GM18870 (cell line): Measurements from ENCODE around the gene CR1L.
"Not testable (repeated sequence)": the region's sequence is repeated elsewhere in the genome, so short reads cannot be mapped to it uniquely, and the experiment has no call there.

Source experiments
- ATAC-seq: cut with Tn5 transposase; IDR thresholded peaks from one replicate; pipeline ENCODE4 v1.9.1; 2021; ENCODE audit warnings: moderate library complexity; ENCODE audit not compliant: unreplicated experiment

Gene CR1L

DNA sequence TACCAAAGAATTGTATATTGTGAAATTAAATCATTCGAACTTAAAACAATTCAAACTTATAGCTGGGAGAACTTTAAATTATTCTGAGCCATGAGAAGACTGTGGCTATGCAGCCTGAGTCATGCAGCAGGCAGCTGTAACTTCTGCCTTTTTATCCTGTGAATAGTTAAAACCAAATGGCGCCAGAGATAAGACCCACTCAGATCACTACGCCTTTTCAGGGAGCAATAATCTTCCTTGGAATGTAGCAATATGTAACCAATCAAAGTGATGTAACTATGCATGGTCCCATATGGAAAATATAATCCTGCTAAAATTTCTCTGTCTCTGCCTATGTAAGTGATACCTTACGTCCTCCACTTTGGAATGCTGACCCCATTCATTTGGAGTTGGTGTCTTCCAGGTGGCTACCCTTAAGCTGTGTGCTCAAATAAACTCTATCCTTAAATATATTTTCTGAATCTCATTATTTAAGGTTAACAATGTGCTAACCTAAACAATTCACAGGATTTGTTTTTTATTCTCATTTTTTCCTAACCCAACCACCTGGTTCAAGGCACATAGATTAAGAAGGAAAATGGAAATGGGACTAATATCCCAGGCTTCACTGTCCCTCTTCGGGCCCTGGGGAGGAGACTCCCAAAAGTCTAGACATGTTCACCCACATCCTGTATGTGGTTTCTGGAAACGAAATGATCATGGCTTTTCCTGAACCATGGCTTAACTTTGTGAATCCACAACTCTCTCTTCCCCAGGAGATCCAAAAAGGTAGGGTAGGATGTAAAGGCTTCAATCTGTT lies 35.9 kb downstream of the CR1L start:
- not testable (repeated sequence) for ATAC-seq

DNA sequence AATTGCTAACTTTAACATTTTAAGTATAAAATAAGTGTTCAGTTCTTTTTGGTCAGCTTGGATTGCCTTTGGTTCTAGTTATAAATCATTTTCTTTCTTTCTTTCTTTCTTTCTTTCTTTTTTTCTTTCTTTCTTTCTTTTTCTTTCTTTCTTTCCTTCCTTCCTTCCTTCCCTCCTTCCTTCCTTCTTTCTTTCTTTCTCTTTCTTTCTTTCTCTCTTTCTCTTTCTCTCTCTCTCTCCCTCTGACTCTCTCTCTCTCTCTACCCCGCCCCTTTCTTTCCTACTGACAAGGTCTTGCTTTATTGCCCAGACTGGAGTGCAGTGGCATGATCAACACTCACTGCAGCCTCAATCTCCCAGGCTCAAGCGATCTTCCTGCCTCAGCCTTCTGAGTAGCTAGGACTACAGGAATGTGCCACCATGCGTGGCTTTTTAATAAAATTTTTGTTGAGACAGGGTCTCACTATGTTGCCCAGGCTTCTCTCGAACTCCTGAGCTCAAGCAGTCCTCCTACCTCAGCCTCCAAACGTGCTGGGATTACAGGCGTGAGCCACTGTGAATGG lies 38.0 kb downstream of the CR1L start:
- ATAC-seq: not testable (repeated sequence)

DNA sequence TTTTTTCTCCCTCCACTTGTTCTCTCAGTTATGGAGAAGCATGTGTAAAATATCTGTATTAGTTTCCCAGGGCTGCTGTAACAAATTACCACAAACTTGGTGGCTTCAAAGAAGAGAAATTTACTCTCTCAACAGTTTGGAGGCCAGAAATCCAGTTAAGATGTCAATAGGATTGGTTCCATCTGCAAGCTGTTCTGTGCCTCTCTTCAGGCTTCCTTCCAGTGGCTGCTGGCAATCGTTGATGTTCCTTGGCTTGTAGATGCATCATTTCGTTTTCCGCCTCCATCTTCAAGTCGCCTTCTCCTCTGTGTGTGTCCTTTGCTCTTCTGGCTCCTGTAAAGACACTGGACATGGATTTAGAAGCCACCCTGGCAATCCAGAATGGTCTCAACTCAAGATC lies 45.6 kb downstream of the CR1L start:
- ATAC-seq: not testable (repeated sequence)

DNA sequence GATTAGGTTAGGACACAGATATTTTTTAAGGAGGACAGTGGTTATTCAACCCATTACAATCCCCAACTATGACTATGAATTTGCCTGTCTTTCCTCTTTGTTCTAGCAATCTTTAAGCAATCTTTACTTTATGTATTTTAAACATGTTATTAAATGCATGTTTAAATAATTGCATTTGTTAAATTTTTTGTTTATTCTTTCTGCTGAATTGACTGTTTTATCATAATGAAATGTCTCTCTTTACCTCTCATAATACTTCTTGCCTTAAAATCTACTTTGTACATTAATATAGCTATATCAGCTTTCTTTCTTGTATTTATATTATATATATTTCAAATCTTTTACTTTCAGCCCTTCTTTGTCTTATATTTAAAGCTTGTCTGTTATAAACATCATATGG lies 46.1 kb downstream of the CR1L start:
- no peak for ATAC-seq

DNA sequence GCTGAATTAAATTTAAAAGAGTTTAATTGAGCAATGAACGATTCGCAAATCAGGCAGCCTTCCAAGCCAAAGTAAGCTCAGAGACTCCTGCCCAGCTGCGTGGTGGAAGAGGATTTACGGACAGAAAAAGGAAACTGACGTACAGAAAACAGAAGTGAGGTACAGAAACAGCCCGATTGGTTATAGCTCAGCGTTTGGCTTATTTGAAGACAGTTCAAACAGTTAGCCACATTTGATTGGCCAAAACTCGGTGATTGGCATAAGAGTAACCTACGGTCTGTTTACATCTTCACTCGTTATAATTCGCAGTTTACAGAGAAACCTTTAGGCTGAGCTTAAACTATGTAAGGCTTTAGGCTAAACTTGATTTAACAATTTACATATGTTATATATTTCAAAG lies 46.9 kb downstream of the CR1L start:
- ATAC-seq: no peak

DNA sequence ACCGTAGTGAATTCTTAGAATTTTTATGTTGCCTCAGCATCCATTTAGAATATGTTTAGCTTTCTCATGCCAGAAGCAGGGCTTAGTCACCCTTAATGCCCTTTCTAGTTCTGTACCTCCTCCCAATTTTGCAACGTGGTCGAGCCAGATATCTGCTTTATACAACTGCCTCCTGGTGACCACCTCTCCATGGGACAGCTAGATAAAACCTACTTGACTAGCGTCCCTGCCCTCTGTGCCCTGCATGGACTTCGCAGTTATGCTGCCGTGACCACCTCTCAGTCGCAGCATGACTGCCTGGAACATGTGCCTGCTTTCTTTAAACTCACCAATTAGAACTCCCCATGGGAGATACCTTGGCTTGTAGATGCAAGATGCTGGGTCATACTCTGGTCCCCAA lies 47.4 kb downstream of the CR1L start:
- not testable (repeated sequence) for ATAC-seq

DNA sequence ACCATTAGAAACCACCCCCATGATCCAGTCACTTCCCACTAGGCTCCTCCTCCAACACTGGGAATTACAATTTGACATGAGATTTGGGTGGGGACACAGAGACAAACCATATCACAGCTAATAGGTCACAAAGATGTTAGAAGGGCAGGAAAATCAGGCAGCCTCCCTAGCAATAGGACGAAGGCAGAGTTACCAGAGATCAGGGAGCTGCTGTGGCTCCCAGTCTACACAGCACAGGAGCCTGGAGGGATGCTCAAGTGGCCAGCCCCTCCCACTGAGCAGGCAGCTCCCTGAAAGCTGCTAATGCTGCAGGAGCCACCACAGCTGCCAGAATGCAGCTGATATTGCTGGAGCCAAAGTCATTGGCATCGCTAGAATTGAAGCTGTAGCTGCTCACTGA lies 51.0 kb downstream of the CR1L start:
- no peak for ATAC-seq

DNA sequence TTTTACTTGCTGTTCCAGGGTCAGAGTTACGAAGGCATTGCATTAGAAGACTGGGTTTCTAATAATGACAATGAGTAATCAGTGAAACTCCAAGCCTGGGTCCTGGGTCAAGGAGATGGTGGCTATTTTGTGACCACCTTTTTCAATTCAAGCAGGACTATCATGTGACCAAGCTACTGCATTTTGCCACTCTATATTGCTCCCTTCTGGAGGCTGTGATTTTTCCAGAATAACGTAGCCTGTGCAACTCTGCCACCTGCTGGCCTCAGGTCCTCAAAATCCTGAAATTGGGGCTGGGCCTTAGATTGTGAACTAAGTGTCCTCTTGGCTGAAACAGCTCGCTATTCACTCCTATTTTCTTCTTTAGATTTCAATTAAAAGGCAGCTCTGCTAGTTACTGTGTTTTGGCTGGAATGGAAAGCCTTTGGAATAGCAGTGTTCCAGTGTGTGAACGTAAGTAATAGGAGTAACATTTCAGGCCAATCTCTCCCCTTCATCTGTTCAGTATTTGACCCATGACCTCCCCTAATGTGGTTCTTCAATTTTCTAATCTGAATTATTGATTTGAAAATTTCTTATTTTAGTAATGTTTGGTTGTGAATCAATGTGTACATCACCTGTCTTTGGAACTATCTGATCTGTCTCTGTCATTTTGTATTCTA lies 54.0 kb downstream of the CR1L start:
- ATAC-seq: no peak

DNA sequence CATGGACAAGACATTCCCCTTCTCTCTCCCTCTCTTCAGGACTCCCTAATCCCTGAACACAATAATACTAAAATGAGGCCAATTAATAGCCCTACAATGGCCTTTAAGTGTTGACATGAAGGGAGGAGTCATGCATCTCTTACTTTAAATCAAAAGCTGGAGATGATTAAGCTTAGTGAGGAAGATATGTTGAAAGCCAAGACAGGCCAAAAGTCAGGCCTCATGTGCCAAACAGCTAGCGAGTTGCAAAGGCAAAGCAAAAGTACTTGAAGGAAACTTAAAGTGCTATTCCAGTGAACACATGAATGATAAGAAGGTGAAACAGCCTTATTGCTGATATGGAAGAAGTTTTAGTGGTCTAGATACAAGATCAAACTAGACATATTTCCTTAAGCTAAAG lies 57.4 kb downstream of the CR1L start:
- ATAC-seq: no peak

DNA sequence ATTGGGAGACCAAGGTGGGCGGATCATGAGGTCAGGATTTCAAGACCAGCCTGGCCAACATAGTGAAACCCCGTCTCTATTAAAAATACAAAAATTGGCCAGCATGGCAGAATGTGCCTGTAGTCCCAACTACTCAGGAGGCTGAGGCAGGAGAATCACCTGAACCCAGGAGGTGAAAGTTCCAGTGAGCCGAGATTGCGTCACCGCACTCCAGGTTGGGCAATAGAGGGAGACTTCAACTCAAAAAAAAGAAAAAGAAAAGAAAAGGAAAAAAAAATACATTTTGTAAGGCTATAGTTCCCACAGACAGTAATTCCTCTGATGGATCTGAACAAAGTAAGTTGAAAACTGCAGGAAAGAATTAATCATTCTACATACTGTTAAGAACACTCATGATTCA lies 58.8 kb downstream of the CR1L start:
- no peak for ATAC-seq

DNA sequence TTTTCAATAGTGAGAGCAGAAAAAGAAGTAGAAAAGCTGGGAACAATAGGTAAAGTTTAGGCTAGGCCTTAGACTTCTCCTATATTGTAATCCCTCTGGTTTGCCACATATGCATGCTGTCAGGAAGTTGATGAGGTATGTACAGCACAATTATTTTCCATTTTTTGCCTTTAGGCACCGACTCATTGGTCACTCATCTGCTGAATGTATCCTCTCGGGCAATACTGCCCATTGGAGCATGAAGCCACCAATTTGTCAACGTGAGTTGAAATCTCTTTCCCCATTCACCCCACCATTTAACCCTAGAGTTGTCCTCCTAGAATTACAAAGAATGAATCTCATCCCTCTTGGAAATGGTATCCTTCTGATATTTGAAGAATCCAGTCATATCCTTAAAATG lies 63.1 kb downstream of the CR1L start:
- ATAC-seq: not testable (repeated sequence)

DNA sequence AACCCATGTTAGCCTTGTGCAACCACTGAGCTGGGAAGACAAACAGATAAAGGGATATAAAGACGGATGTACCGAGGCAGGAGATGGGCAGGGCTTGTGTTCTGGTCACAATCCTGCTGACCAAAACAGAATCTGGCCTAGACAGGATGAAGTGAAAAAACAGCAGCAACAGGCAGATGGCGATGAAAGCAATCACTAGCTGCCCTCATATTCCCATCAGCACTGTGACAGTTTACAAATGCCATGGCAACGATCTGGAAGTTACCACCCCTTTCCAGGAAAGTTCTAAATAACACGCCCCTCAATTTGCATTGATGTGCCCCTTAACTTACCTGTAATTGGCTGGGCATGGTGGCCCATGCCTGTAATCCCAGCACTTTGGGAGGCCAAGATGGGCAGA lies 66.4 kb downstream of the CR1L start:
- ATAC-seq: no peak

DNA sequence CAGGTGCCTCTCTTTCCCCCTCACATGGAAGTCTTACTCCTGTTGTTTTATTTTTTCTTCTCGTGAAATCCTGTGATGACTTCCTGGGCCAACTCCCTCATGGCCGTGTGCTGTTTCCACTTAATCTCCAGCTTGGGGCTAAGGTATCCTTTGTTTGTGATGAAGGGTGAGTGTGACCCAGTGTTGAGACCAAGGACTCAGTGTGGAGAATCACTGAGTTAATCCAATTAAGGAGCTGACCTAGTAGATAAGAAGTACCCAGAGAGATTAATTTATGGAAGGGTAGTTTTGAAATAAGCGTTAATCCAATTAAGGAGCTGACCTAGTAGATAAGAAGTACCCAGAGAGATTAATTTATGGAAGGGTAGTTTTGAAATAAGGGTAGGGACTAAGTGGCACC lies 67.8 kb downstream of the CR1L start:
- ATAC-seq: not testable (repeated sequence)

DNA sequence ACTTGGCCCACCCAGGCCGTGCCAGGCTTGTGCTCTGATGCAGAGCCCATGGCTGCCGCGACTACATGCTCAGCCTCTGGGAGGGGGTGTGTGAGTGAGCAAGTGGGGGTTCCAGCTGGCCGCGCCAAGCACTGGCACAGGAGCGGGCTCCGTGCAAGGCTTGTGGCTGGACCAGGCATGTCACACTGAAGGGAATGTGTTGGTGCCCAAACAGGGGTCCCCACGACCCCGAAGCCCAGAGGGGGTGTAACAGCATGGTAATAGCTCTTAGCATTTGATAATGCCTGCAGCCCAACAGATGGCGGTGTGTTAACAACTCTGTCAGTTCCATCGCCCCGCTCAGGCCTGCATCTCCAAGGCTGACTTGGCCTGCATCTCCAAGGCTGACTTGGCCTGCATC lies 68.6 kb downstream of the CR1L start:
- no peak for ATAC-seq

DNA sequence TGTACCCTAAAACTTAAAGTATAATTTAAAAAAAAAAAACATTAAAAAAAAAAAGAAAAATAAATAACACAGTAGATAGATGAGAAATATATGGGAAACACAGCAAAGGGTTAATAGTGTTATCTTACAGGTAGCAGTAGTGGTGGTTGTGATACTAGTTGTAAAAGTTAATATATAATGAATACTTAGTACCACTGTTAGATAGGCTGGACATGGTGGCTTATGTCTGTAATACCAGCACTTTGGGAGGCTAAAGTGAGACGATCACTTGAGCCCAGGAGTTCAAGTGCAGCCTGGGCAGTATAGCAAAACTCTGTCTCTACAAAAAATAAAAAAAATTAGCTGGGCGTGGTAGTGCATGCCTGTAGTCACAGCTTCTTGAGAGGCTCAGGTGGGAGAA lies 74.3 kb downstream of the CR1L start:
- ATAC-seq: no peak

DNA sequence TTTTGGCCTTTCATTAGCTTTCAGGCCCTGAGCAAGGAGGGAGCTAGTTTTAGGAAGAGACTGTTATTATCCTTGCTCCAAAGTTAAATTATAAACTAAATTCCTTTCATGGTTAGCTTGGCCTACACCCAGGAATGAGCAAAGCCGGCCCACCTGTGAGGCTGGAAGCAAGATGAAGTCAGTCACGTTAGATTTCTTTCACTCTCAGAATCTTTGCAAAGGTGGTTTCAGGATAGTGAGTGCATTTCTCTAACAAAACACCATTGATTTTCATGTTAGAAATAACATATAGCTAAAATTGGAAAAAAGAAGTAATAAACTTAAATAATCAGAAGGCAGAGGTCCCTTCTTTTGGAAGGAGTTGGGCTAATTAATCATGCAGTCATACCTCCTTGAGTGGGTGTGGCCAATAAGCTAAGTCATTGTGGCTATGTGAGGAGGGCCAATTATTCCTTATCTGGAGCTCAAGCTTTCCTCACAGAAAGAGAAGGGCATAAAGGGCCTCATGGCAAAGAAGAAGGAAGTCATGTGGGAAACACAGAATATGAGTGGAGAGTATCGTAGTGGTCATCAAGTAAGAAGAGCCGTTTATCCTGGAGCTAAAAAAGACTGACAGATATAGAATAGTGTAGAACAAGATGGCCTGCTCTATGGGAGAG lies 83.4 kb downstream of the CR1L start:
- not testable (repeated sequence) for ATAC-seq

DNA sequence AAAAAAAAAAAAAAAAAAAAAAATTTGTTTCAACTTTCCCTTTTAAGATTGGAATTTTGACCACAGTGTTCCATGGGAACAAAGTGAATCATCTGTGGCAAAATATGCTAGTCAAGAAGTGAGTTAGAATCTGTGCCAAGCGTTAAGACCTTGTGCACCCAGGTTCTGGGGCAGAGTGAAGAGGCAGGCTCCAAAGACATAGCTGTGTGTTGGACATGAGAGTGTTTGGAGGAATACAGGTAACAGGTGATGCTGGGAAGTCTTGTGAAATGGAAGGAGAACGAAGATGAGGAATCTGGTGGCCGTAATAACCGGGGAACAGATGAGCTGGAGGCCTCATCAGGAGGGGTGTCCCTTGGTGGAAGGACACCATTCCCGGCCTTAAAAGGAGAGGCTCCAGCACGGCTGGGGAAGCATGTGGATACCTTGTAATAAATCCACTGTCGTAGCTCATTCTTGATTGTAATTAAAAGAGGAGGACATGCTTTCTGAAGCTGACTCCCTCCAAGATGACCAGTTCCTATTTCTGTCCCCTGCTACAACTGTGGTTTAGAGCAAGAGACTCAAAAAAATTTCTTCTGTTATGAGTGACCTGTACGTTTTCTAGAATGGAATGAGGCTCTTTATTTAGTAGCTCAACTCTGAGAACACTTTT lies 92.7 kb downstream of the CR1L start:
- not testable (repeated sequence) for ATAC-seq

DNA sequence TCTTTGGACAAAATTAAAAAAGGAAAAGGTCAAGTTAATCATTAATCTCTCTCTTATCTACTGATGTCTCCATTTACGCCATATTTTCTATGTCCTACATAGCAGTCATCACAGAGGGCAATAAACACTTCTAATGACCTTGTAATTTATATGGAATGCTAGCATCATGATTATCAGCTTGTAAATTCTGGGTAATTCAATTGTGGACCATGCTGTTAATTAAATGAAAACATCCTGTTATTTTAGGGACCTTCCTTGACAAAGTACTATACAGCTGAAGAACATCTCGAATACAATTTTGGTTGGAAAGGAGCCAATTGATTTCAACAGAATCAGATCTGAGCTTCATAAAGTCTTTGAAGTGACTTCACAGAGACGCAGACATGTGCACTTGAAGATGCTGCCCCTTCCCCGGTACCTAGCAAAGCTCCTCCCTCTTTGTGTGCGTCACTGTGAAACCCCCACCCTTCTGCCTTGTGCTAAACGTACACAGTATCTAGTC lies 93.3 kb downstream of the CR1L start:
- not testable (repeated sequence) for ATAC-seq

DNA sequence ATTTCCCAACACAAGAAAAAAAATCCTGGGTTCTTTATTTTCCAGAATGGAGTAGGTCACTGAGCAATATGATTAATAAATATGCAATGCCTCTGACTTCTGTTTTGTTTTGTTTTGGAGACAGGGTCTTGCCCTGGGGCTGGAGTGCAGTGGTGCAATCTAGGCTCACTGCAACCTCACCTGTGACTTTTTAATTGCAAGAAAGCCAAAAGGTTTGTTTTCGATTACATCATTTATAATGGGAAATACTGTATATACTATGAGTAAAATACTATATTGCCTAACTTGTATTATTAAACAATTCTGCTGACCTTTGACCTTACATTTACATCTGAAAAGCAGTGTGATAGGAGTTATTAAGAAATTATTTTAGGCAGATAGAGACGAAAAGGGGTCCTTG lies 95.3 kb downstream of the CR1L start:
- no peak for ATAC-seq

DNA sequence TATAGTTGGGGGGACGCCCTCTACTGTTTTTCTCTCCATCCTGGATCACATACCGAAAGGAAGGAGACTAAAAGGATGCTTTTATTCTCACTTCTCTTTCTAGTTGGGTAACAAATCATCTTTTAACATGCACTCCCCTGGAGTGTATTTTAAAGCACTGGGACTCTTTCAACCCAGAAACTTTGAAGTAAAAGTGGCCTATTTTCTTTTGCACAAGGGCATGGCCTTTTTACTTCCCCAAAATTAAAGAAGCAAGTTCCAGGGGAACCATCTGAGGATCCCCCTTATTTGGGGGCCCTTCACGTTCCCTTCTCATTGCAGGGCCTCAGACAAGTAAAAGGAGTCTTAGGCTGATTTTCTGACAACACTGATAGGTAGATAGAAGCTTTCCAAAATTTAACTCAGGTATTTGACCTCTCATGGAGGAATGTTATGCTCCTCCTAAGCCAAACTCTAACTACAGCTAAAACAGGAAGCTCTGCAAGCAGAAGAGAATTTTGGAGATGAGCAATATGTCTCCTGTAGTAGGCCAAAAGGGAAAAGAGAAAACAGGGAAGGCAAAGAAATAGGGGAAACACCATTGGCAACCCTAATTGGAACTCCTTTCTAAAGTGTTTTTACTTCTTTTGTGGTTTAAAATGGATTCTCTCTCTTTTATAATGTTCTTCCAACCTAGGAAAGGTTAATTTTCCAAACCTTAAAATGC lies 98.1 kb downstream of the CR1L start:
- no peak for ATAC-seq
